Measurements from ENCODE around the gene CGB7.
A peak's percentile ranks its signal among the peaks of the same experiment; 100 is the strongest.
"Not testable (repeated sequence)": the region's sequence is repeated elsewhere in the genome, so short reads cannot be mapped to it uniquely, and the experiment has no call there.

The CGB7 gene

DNA sequence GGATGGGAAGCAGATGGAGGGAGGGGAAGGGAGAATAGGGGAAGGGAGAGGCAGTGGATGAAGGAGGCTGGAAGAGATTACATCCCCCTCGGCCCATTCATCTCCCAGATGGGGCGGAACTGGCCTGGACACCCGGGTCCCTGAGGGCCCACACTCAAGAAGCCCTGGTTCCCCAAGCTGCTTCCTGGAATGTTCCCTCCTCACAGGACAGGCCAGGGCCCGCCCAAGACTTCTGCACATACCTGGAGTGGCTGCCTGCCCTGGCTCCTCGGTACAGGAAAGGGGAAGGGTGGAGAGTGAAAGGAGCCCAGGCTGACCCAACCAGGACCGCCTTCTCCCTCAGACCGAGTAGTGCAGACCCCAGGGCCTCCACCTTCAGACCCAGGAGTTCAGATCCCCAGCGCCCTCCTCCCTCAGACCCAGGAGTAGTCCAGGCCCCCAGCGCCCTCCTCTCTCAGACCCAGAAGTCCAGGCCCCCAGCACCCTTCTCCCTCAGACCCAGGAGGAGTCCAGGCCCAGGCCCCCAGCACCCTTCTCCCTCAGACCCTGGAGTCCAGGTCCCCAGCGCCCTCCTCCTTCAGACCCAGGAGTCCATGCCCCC lies 6.6 kb upstream of the CGB7 start:
- TF ChIP-seq, protein P1, sequence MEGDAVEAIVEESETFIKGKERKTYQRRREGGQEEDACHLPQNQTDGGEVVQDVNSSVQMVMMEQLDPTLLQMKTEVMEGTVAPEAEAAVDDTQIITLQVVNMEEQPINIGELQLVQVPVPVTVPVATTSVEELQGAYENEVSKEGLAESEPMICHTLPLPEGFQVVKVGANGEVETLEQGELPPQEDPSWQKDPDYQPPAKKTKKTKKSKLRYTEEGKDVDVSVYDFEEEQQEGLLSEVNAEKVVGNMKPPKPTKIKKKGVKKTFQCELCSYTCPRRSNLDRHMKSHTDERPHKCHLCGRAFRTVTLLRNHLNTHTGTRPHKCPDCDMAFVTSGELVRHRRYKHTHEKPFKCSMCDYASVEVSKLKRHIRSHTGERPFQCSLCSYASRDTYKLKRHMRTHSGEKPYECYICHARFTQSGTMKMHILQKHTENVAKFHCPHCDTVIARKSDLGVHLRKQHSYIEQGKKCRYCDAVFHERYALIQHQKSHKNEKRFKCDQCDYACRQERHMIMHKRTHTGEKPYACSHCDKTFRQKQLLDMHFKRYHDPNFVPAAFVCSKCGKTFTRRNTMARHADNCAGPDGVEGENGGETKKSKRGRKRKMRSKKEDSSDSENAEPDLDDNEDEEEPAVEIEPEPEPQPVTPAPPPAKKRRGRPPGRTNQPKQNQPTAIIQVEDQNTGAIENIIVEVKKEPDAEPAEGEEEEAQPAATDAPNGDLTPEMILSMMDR (IDR thresholded peaks at IDR 0.05; ENCODE audit: low read depth, low read length) = no peak
- no peak for DNase-seq (ENCODE audit: extremely low read depth, low read depth)

DNA sequence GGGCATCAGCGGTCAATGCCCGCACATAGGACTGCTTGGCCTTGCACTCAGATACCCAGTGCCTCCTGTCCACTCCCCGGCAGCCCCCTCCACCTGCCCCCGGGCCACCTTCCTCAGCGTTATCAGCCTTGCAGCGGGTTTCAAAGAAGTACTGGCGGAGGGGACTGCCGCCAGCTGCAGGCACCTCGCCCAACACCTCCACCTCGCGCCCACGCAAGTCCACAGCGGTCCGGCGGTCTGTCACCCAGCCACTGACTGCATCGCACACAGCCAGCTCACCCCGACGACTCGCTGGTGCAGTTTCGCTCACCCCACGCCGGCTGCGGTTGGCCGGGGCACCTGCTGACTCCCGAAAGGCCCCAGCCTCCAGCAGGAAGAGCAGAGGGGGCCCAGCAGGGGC lies 3.9 kb upstream of the CGB7 start:
- no peak for DNase-seq (ENCODE audit: extremely low read depth, low read depth)
- TF ChIP-seq, protein P1 (IDR thresholded peaks at IDR 0.05; ENCODE audit: low read depth, low read length) = no peak

DNA sequence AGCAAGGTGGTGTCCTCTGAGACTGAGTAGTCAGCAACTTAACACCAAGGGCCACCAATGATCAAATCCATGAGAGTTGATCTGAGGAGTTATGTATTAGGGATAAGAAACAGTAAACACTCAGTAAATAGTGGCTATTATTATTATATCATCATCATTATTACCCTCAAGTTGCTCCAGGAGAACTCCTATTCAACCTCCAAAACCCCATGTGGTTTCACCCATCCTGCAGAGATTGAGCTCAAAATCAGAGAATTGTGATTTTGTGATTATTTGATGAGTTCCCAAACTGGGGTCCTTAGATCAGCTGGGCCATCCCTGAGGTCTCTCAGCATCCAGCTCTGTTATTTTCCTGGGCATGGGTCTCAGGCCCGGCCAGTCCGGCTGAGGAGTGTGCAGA lies 3.5 kb upstream of the CGB7 start:
- TF ChIP-seq, protein P1 (IDR thresholded peaks at IDR 0.05; ENCODE audit: low read depth, low read length) = no peak
- DNase-seq (ENCODE audit: extremely low read depth, low read depth) = no peak

DNA sequence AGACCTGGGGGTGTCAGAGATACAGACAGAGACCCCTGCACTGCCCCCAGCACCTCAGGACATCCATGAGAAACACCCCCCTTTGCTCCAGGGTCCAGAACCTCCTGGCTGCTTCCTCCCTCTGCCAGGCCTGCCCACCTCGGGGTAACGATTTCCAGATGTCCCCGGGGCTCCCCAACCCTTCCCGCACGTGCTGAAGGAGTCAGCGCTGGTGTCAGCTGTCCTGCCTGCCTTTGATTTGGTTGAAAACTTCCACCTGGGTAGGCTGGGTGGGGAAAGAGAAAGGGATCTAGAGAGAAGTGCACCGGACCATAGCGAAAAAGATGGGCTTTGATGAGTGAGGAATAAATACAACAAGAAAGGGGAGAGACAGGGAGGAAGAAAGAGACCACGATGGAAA lies 1.5 kb upstream of the CGB7 start:
- no peak for DNase-seq (ENCODE audit: extremely low read depth, low read depth)
- TF ChIP-seq, protein P1 (IDR thresholded peaks at IDR 0.05; ENCODE audit: low read depth, low read length) = no peak

DNA sequence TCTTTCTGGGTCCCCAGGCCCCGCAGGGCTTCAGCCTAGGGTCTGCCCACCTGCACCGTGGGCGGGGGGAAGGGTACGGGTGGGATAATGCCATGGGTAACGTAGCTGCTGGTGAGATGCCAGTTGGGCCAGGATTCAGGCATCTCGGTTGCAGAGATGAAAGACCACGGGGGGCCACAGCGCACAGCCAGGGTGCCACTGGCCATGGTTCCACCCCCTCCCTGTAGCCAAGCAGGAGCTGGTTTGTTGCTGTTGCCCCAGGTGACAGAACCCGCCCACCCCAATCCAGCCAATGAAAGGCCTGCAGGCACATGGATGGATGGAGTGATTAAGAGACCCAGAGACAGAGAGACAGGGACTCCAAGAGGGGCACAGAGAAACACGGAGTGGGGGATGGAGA lies 1.0 kb upstream of the CGB7 start:
- no peak for DNase-seq (ENCODE audit: extremely low read depth, low read depth)
- TF ChIP-seq, protein P1 (IDR thresholded peaks at IDR 0.05; ENCODE audit: low read depth, low read length) = no peak

DNA sequence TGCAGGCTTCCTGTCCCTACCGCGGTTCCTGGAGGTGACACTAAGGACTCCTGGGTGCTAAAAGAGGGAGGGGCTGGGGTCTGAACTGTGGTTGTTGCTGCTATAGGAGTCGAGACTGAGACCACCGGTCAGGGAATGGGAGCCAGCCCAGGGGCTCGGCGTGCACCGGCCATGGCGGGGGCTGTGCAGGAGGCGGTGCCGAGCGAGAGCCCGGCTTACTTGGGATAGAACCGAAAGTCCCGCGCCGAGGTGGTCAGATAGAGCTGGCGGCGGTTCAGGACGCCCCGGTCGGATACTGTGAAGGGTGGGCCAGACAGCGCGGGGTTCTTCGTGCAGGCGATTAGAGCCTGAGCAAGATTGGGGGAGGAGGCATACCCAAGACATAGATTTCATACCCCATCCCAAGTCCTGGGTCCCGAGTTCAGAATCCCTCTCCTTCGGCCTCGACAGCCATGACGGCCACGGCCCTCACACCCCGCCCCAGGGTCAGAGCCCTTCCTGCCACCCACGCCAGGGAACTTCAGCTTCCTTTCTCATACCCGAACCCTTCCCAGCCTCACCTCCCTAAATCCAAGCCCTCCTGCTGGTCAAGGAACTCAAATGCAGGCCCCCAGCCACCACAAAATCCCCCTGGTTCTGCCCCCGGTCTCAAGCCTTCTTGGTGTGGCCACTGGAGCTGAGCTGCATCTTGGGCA lies 500 bp downstream of the CGB7 start:
- DNase-seq (ENCODE audit: extremely low read depth, low read depth) = not testable (repeated sequence)

DNA sequence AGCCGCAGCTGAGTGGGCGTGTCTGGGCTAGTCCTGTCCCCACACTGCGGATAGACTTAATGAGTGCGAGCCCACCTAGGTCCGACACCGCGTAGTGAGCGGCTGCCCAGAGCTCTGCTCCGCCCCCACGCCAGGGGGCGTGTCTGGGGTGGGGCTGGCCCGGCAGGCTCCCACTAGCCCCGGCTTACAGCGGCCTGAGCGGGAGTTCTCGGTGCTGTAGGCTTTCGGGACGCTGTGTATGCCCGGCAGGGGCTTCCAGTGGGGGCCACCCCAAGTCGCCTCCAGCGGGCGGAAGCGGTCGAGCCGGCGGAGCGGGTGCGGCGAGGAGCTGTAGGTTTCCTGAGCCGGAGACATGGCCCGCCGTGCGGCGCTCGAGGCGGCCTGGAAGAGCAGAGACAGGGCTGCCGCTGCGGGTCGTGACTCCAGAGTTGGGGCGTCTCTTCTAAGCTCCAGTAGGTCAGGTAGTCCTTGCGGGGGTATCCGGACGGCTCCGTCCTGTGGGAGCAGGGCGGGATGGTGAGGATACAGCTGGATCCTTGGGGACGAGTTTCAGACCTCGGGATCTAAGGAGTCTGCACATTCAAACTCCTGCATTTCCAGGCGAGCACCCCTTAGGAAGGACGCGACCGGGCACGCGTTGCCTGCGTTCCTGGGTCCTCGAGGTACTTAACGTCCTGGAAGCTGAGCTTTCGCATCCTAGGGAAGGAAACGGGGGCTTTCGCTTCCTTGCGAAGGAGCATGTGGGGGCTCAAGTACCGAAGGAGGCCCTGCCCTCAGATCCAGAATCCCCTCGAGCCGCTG lies 1.2 kb downstream of the CGB7 start:
- no peak for DNase-seq (ENCODE audit: extremely low read depth, low read depth)
- TF ChIP-seq, protein P1 (IDR thresholded peaks at IDR 0.05; ENCODE audit: low read depth, low read length) = peak; percentile 19

DNA sequence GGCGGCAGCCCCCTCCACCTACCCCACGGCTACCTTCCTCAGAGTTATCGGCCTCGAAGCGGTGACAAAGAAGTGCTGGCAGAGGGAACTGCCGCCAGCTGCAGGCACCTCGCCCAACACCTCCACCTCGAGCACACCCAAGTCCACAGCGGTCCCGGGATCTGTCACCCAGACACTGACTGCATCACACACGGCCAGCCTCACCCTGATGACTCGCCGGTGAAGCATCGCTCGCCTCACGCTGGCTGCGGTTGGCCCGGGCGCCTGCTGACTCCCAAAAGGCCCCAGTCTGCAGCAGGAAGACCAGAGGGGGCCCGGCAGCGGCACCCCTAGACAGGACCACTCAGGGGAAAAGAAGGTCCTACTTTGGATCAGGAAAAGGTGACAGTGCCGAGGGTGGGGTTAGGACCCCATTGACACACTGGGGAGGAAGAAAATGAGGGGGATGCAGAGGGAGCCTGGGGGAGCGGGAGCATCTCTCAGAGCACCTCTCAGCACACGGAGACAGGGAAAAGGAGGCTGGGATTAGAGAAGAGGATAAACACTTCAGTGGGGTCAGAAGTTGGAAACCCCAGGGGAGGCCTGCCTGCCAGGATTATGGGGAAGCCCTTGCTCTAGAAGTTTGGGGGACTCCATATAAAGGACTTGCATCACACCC lies 7.0 kb downstream of the CGB7 start:
- DNase-seq (ENCODE audit: extremely low read depth, low read depth) = not testable (repeated sequence)

DNA sequence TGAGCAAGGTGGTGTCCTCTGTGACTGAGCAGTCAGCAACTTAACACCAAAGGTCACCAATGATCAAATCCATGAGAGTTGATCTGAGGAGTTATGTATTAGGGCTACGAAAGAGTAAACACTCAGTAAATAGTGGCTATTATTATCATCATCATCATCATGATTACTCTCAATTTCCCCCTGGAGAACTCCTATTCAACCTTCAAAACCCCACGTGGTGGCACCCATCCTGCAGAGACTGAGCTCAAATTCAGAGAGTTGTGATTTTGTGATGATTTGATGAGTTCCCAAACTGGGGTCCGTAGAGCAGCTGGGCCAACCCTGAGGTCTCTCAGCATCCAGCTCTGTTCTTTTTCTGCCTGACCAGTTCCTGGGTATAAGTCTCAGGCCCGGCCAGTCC lies 7.7 kb downstream of the CGB7 start:
- DNase-seq (ENCODE audit: extremely low read depth, low read depth) = not testable (repeated sequence)

DNA sequence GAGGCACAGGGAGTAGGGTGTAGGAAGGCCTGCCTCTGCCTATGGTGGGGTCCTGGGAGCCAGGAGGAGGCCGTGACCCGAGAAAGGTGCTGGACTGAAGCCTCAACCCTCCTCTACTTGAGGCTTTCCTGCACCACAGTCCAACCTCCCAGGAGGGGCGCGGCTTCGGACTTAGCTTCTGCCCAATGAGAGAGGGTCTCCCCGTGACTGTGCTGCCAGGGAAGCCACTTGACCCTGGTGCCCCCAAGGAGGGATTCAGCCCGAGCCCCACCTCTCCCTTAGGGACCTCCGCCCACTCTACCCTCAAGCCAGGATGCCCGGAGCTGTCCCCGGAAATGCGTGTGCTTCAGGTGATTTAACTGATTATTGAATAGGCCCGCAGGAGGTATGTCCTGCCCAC lies 8.5 kb downstream of the CGB7 start, which contains the start of gene CGB8:
TSS of gene CGB8 (minus strand) at position 101 of the 400 bp plus-strand sequence. CDS start 372 bp downstream, outside the sequence.
- not testable (repeated sequence) for DNase-seq (ENCODE audit: extremely low read depth, low read depth)

DNA sequence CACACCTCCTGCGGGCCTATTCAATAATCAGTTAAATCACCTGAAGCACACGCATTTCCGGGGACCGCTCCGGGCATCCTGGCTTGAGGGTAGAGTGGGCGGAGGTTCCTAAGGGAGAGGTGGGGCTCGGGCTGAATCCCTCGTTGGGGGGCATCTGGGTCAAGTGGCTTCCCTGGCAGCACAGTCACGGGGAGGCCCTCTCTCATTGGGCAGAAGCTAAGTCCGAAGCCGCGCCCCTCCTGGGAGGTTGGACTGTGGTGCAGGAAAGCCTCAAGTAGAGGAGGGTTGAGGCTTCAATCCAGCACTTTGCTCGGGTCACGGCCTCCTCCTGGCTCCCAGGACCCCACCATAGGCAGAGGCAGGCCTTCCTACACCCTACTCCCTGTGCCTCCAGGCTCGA lies 14.0 kb downstream of the CGB7 start, which contains the start of gene CGB5:
TSS of gene CGB5 (plus strand) at position 301 of the 400 bp plus-strand sequence. CDS start 362 bp downstream, outside the sequence.
- DNase-seq (ENCODE audit: extremely low read depth, low read depth) = not testable (repeated sequence)
